GM23338 (cell line): Measurements from ENCODE around the gene PCIF1. TPM values are rescaled to one million over a fixed set of nuclear protein-coding genes. Genes with fewer than 3 reads are reported as not detected.
A peak's percentile ranks its signal among the peaks of the same experiment; 100 is the strongest.

Experiments used
- ATAC-seq: fragments of 200-7000 bp; cut with Tn5 transposase; 3 replicates; pipeline ENCODE4 v1.9.1; 2020
- DNase-seq: peaks from one replicate; pipeline ENCODE4 v3.0.0-alpha.2; 2015; ENCODE audit warnings: low spot score
- H2AFZ ChIP-seq: fragments of 200-600 bp; sonication (generic); 2 replicates; pipeline ENCODE4 v1.8.0; 2016; ENCODE audit warnings: antibody characterized with exemption, mild to moderate bottlenecking, moderate library complexity
- H3F3A ChIP-seq: fragments of 200-600 bp; sonication (generic); replicated peaks from 2 replicates; pipeline ENCODE4 v1.8.0; 2017; ENCODE audit warnings: antibody characterized with exemption, mixed run types, low read depth
- H3K27ac ChIP-seq: fragments of 200-600 bp; sonication (generic); 2 replicates; pipeline ENCODE4 v1.6.1; 2016; ENCODE audit warnings: low read depth
- H3K27me3 ChIP-seq: fragments of 200-600 bp; sonication (generic); 2 replicates; pipeline ENCODE4 v1.8.0; 2016; ENCODE audit warnings: mild to moderate bottlenecking, mixed run types, moderate library complexity; ENCODE audit not compliant: insufficient read depth
- H3K36me3 ChIP-seq: fragments of 200-600 bp; sonication (generic); 2 replicates; pipeline ENCODE4 v1.8.0; 2016; ENCODE audit warnings: mild to moderate bottlenecking; ENCODE audit not compliant: insufficient read depth
- H3K4me1 ChIP-seq: fragments of 200-600 bp; sonication (generic); 2 replicates; pipeline ENCODE4 v1.8.0; 2016; ENCODE audit warnings: mild to moderate bottlenecking, moderate library complexity; ENCODE audit not compliant: insufficient read depth
- H3K4me2 ChIP-seq: fragments of 200-600 bp; sonication (generic); 2 replicates; pipeline ENCODE4 v1.7.1; 2017; ENCODE audit warnings: mixed run types
- H3K4me3 ChIP-seq: fragments of 200-600 bp; sonication (generic); 2 replicates; pipeline ENCODE4 v1.6.1; 2016; ENCODE audit warnings: mixed run types
- H3K79me2 ChIP-seq: fragments of 200-600 bp; sonication (generic); replicated peaks from 2 replicates; pipeline ENCODE4 v1.8.0; 2017; ENCODE audit warnings: mild to moderate bottlenecking; ENCODE audit not compliant: insufficient read depth
- H3K9me2 ChIP-seq: fragments of 200-600 bp; sonication (generic); 2 replicates; pipeline ENCODE4 v1.8.0; 2017; ENCODE audit not compliant: insufficient read depth
- H4K20me1 ChIP-seq: fragments of 200-600 bp; sonication (generic); replicated peaks from 2 replicates; pipeline ENCODE4 v1.8.0; 2017; ENCODE audit warnings: mild to moderate bottlenecking; ENCODE audit not compliant: insufficient read depth
- H3K27ac Mint-ChIP-seq: 2 replicates; pipeline ENCODE4 v1.8.0; 2020; ENCODE audit warnings: inconsistent platforms, mild to moderate bottlenecking, moderate library complexity, mixed read lengths
- H3K27me3 Mint-ChIP-seq: 3 replicates; pipeline ENCODE4 v1.8.0; 2022; ENCODE audit warnings: low read depth, mild to moderate bottlenecking, moderate library complexity, mixed read lengths, inconsistent platforms; ENCODE audit not compliant: insufficient read depth, poor library complexity
- H3K36me3 Mint-ChIP-seq: 3 replicates; pipeline ENCODE4 v1.8.0; 2021; ENCODE audit warnings: low read depth, mild to moderate bottlenecking, inconsistent platforms, moderate library complexity, mixed read lengths
- H3K4me1 Mint-ChIP-seq: 3 replicates; pipeline ENCODE4 v1.8.0; 2020; ENCODE audit warnings: mild to moderate bottlenecking, inconsistent platforms, mixed read lengths
- H3K4me3 Mint-ChIP-seq: 3 replicates; pipeline ENCODE4 v1.8.0; 2021; ENCODE audit warnings: moderate library complexity, mild to moderate bottlenecking, inconsistent platforms, mixed read lengths
- H3K9me3 Mint-ChIP-seq: 3 replicates; pipeline ENCODE4 v1.8.0; 2020; ENCODE audit warnings: moderate library complexity, mild to moderate bottlenecking, inconsistent platforms, mixed read lengths
- CREB1 ChIP-seq: fragments of 250-450 bp; sonication (Bioruptor Pico); IDR thresholded peaks from 2 replicates; pipeline ENCODE4 v1.5.0; 2020; ENCODE audit warnings: low read depth, mild to moderate bottlenecking, moderate library complexity
- CTCF ChIP-seq, 2 experiments: fragments of 200-600 bp in 1 of 2; sonication (generic) in 1 of 2; conservative IDR thresholded peaks; 2 replicates each; pipeline versions ENCODE4 v1.5.1 to v1.6.1; 2016 to 2017; ENCODE audit warnings: antibody characterized with exemption in 2 of 2, low read depth in 2 of 2, mild to moderate bottlenecking in 2 of 2, moderate library complexity in 1 of 2
- ETS1 ChIP-seq: IDR thresholded peaks from 2 replicates; pipeline ENCODE4 v1.6.1; 2016; ENCODE audit warnings: antibody characterized with exemption
- EZH2 ChIP-seq: fragments of 200-600 bp; sonication (generic); IDR thresholded peaks from one replicate; pipeline ENCODE4 v1.8.0; 2017; ENCODE audit warnings: antibody characterized with exemption, mild to moderate bottlenecking, low read depth; ENCODE audit not compliant: unreplicated experiment
- JUNB ChIP-seq: IDR thresholded peaks from one replicate; pipeline ENCODE4 v1.6.1; 2016; ENCODE audit warnings: antibody characterized with exemption; ENCODE audit not compliant: unreplicated experiment
- POLR2AphosphoS5 ChIP-seq: IDR thresholded peaks from 2 replicates; pipeline ENCODE4 v1.6.1; 2016; ENCODE audit warnings: antibody characterized with exemption, low read depth
- REST ChIP-seq: IDR thresholded peaks from one replicate; pipeline ENCODE4 v1.6.1; 2018; ENCODE audit warnings: antibody characterized with exemption; ENCODE audit not compliant: unreplicated experiment
- STAT1 ChIP-seq: IDR thresholded peaks from one replicate; pipeline ENCODE4 v1.6.1; 2016; ENCODE audit warnings: antibody characterized with exemption; ENCODE audit not compliant: unreplicated experiment
- ZNF114 ChIP-seq: fragments of 250-450 bp; sonication (Bioruptor Pico); IDR thresholded peaks from 2 replicates; pipeline ENCODE4 v1.5.0; 2020; ENCODE audit warnings: mild to moderate bottlenecking, moderate library complexity
- ZNF462 ChIP-seq: fragments of 250-450 bp; sonication (Bioruptor Pico); IDR thresholded peaks from 2 replicates; pipeline ENCODE4 v1.5.0; 2020; ENCODE audit warnings: mild to moderate bottlenecking, moderate library complexity
- polyA plus RNA-seq: library from polyadenylated mRNA; unstranded; fragments of >200 nt; fragmentation: Nextera tagmentation; extraction: Ambion mirVana; gene quantifications from 2 replicates; pipeline ENCODE4 v1.2.1, GENCODE V29; 2016
- total RNA-seq: library from RNA; depleted of rRNA; stranded (reverse); fragments of >200 nt; shearing (Covaris generic); gene quantifications from 2 replicates; pipeline ENCODE4 v1.2.3, GENCODE V29; 2014

Gene PCIF1
- total and polyA plus RNA-seq, 2 experiments from 2014 or later: 26.1 to 28.3 TPM

DNA sequence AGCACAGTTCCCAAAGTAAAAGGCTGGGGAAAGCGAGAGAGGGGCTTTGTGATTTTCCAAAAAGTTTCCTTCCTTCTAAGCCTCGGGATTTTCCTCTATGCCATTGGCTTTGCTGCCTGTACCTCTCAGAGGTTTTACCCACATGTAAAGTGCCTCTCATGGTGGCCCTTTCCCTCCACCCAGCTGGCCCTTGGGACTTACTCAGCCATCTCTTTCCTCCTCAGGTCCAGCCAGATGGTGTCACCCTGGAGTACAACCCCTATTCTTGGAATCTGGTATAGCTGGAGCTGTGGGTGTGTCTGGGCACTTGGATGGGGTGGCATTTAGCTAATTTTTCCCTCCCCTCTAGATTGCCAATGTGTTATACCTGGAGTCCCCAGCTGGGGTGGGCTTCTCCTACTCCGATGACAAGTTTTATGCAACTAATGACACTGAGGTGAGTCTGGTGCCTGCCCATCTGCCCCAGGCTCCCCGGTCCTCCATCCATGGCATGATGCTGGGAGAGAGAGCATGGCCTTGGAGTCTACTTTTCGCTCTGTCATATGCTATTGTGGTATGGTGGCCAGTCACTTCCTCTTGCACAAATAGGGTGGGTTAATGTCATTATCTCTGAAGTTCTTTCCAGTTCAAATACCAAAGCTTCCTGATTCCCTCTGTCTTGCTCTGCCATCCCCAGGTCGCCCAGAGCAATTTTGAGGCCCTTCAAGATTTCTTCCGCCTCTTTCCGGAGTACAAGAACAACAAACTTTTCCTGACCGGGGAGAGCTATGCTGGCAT lies 42.2 kb upstream of the PCIF1 start (continued):
- no peak for TF ChIP-seq REST
- no peak for TF ChIP-seq JUNB

DNA sequence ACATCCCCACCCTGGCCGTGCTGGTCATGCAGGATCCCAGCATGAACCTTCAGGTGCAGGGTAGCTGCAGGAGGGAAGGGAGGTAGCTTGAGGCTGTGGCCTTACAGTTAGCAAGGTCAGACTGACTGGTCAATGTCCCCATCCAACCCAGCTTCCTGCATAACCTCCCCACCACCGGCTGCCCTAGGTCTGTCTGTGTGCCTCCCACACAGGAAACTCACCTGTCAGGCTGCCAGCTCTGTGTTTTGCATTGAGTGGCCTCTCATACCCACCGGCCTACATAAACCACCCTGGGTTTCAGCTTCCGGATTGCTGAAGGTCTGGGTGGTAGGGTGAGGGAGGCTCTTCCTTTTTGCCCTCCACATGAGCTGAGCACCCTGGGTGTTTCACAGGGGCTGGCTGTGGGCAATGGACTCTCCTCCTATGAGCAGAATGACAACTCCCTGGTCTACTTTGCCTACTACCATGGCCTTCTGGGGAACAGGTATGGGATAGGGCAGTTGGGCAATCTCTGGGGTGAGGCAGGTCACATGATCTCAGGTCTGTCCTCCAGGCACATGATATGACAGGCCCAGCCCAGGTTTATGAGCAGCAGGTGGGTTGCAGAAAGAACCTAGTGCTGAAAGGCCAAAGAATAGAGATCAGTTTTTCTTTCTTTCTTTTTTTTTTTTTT lies 41.5 kb upstream of the PCIF1 start:
- Histone ChIP-seq H3K36me3 (no peaks in the 10 kb centered on the region), H3K4me3 (no peak overlapping the region), H3K4me1 (peaks cover 3% of the 10 kb centered on the region; the same call in 1 of the 2 replicates), H2AFZ (no peak overlapping the region), H3K27me3 (no peaks in the 10 kb centered on the region), H3K9me2 (no peaks in the 10 kb centered on the region), H4K20me1 (no peaks in the 10 kb centered on the region), H3K27ac (no peak overlapping the region), H3K4me2 (no peak overlapping the region), H3F3A (0 out of 2 replicates have a peak, but pooled peaks cover 6% of the 10 kb centered on the region), H3K79me2 (0 out of 2 replicates have a peak, but pooled peaks cover 5% of the 10 kb centered on the region)
- peaks cover 3% of the 10 kb centered on the region; the same call in 1 of the 3 replicates for H3K9me3 Mint-ChIP-seq
- H3K36me3 Mint-ChIP-seq: peaks cover 34% of the 10 kb centered on the region
- DNase-seq: no peak
- no peak overlapping the region for H3K27ac Mint-ChIP-seq
- H3K4me1 Mint-ChIP-seq: peaks cover 14% of the 10 kb centered on the region; the same call in 2 of the 3 replicates
- H3K4me3 Mint-ChIP-seq: peak overlapping the region; percentile 88
- H3K27me3 Mint-ChIP-seq: peaks cover 18% of the 10 kb centered on the region
- ATAC-seq: no peak
- TF ChIP-seq CTCF (conservative IDR thresholded peaks at IDR 0.05; ENCODE audit: low read depth in 2 of 2) (no peak), EZH2 (no peak), POLR2AphosphoS5 (no peak), JUNB (no peak), ZNF114 (CRISPR knock-in tag) (no peak), ZNF462 (no peak), CREB1 (CRISPR knock-in tag) (no peak), STAT1 (no peak), ETS1 (no peak)
